Measurements from ENCODE around the gene ZC4H2.
"Not testable (repeated sequence)": the region's sequence is repeated elsewhere in the genome, so short reads cannot be mapped to it uniquely, and the experiment has no call there.

ZC4H2 gene

GRCh38 chrX:64975989-64976672 is at the start of gene ZC4H2:
TSS of gene ZC4H2 (minus strand) at chrX:64976450. CDS start at chrX:64976377, 73 bp downstream.
- no peak for DNase-seq

GRCh38 chrX:65017451-65017850 is 41.2 kb upstream of the ZC4H2 start:
- DNase-seq: no peak

DNA sequence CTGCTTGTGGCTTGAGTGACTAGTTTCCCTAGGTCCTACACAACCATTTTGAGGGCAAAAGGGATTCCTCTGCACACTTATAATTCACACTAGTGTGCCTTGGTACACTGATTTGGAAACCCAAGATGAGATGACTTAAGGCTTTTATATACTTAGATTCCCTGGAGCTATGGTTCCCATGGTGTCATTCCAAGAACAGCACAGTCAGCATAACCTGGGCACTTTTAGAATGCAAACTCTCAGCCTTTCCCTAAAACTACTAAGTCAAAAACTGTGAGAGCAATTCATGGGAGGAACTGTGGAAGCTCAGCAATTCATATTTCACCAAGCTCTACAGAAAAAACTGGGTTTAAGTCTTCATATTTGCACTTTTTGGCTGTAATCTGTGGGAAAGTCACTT is 38.0 kb upstream of the ZC4H2 start:
- no peak for DNase-seq

DNA sequence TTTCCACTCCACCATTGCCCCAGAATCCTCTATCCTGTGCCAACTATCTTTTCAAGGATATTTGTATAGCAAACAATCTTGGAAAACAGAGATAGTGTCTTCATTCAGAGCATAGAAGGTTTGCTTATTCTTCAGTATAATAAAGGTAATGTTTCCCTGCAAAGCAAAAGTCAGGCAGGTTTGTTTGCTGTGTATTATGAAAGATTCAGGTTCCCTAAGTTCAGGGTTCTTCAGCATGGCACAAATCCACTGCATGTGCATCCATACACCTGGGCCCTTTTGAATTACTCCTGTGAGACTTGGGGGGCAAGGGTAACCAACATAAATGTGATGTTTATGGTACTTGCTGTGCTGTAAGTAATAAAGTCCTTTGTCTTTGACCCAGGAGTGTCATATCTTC is 33.2 kb upstream of the ZC4H2 start:
- DNase-seq: no peak

GRCh38 chrX:65002208-65002607 is 26.0 kb upstream of the ZC4H2 start:
- not testable (repeated sequence) for DNase-seq

DNA sequence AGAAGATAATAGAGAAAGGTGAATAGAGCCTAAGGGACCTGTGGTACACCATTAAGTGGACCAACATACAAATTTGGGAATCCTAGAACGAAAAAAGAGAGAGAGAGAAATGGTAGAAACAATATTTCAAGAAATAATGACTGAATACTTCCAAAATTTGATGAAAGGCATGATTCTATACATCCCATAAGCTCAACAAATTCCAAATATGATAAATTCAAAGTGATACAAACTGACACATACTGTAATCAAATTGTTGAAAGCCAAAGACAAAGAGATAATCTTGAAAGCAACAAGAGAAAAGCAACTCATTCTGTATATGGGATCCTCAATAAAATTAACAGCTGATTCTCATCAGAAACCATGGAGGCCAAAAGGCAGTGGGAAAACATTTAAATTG is 20.6 kb upstream of the ZC4H2 start:
- DNase-seq: no peak

- DNase-seq: no peak
Measured at GRCh38 chrX:64994131-64994798, 18.0 kb upstream of the ZC4H2 start.

GRCh38 chrX:64977830-64978229 is 1.6 kb upstream of the ZC4H2 start:
- no peak for DNase-seq

DNA sequence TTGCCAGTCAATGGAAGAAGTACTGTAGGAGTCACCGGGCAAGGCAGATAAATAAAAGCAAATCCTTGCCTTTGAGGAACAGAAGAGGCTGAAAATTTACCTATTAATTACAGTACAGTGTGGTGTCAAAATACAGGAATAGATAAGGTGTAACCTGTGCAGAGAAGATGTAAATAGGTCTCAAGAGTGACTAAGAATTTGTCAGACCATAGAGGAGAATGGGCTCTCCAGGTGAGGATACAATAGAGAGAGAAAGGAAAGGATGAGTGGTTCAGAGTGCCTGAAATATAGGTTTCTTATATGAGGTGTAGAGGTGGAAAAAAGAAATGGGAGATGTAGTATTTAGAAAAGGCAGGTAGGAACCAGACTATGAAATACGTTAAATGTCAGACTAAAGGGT is 801 bp upstream of the ZC4H2 start:
- no peak for DNase-seq

- no peak for DNase-seq
Measured at GRCh38 chrX:64976673-64977040, 407 bp upstream of the ZC4H2 start.

DNA sequence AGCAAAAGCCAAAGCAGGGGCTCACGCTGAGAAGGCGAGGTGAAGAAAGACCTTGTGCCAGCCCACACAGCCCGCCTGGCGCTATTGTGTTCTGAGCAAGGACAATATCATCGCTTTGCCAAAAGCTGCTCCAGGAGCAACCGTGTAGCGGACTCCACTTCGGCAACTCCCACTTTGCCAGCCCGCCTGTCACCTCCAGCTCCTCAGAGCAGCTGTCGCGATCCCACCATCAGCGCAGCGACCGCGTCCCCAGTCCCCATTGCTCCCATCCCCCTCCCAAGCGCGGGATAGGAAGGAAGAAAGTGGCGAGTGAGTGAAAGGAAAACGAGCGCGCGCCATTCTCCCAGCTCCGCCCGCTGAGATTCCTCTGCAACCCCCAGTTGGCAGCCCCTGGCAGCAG is 759 bp downstream of the ZC4H2 start:
- no peak for DNase-seq

- no peak for DNase-seq
Measured at GRCh38 chrX:64925480-64925879, 50.8 kb downstream of the ZC4H2 start.

DNA sequence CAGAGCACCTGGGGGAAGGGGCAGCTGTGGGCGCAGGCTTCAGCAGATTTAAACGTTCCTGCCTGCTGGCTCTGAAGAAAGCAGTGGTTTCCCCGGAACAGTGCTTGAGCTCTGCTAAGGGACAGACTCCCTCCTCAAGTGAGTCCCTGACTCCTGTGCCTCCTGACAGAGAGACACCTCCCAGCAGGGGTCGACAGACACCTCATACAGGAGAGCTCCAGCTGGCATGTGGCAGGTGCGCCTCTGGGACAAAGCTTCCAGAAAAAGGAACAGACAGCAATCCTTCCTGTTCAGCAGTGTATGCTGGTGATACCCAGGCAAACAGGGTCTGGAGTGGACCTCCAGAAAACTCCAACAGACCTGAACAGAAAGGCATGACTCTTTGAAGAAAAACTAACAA is 68.1 kb downstream of the ZC4H2 start:
- DNase-seq: no peak

DNA sequence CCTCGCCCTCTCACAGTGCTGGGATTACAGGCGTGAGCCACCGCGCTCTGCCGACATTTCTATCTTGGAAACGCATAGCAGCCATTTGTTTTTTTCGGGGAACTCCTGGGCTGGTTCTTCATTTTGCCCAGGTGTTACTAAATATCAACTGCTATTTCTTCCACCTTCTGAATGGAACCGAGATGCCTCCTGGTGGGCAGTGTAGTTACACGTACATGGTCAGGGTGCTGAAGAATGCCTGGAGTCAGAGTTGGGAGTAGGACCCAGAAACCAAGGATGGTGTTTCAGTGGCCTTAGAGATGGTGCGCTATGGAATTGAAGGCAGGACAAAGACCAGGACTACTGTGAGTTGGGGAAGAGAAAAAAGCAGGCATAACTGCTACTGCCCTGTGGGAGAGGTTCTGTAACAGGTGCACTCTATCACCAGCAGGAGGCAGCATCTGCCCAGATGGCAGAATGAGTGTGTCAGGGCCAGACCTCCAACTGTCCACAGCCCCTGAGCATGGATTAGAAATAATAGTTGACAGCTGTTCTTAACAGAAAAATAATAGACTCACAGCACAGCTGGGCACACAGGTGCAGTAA is 81.7 kb downstream of the ZC4H2 start:
- no peak for DNase-seq

- no peak for DNase-seq
Measured at GRCh38 chrX:64885850-64886249, 90.4 kb downstream of the ZC4H2 start.

GRCh38 chrX:64878709-64879108 is 97.5 kb downstream of the ZC4H2 start:
- DNase-seq: not testable (repeated sequence)

DNA sequence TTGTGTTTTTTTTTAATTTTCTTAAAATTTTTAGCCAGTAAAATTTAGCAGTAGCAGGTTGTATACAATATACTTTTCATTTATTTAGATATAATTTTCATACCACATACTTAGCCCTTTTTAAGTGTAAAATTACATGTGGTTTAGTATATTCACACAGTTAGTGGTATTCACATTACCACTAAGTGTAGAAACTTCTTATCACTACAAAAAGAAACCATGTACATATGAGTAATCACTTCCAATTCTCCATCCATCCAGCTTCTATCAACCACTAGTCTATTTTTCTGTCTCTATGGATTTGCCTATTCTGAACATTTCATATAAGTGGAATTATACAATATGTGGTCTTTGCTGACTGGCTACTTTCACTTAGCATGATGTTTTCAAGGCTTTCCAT is 109.0 kb downstream of the ZC4H2 start:
- DNase-seq: no peak
